Stimulated activated naive CD8-positive, alpha-beta T cell treated with anti-CD3 and anti-CD28 coated beads, Interleukin-15, Interleukin-2, amounts not matched to agents 100 U/mL and 50 U/mL, for 24 hours (primary cell): ENCODE measurements around the gene ABHD5.
"Not testable (repeated sequence)": the region's sequence is repeated elsewhere in the genome, so short reads cannot be mapped to it uniquely, and the experiment has no call there.

ENCODE experiments used
- ATAC-seq: fragments of 150-1000 bp; cut with Tn5 transposase; one replicate; pipeline ENCODE4 v1.10.0; 2021
- DNase-seq: peaks from one replicate; pipeline ENCODE4 v3.0.0; 2021

ABHD5 gene

DNA sequence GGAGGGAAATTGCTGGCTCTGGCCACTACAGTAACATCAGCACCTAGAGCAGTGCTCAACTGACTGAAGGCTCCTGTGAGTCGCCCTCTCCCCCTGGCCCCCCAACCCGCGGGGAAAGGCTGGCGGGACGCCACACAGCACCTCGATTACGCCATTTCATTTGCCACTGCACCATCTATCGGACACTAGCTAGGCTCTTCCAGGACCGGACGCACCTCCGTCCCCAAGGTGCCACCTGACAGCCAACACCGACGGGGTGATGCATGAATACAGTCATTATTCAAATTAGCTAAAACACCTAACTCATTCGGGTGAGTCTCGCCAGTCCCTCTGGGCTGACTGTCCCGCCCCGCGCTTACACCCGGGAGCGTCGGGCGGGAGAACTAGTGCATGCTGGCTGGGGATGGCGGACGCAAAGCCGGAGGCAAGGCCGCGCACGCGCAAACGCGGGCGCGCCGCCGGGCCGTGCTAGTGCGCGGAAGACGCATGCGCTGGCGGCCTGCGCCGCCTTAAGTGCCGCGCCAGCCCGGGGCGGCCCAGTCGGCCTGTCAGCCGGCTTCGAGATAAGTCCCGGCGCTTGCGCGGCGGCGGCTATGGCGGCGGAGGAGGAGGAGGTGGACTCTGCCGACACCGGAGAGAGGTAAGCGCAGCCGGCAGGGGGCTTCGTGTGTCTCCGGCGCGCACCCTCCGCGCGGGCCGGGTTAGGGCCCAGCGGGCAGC, at the start of gene ABHD5:
Gene ABHD5 (plus strand): TSS at position 539 of the 720 bp plus-strand sequence. CDS start 55 bp downstream, at position 594.
- ATAC-seq (peak; percentile 94), DNase-seq (peak; percentile 93)

DNA sequence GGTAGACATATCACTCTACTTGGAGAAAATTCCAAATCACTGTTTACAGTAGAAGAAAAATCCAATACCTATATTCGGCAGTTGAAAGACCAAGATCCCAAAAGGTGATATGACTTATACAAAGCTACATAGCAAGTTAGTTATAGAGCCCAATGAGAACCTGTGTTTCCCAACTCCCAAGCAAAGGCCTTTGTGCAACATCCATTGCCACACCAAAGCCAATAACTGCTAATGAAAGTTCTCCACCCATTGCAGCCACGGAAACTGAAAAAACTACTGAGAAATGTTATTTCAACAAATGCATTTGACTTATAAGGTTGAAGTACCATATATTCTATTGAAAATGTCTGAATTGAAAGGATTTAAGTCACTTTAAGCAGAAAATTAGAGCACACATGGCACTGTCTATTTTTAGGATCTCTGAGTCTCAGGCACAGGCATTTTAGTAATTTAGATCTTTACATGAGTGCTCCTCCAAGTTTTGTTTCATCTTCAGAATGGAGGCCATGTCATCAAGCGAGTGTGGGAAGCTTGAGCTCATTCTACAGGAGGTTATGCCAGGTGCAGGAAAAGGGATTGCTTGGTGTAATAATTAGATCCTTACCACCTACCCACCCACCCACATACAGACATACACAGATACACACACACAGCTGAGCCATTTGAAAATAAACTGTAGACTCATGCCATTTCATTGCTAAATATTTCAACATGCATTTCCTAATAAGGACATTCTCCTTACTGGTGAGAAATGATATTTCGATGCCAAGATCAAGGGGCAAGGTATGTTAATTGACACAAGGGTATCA, 49.2 kb upstream of the ABHD5 start:
- no peak for DNase-seq
- ATAC-seq = no peak

DNA sequence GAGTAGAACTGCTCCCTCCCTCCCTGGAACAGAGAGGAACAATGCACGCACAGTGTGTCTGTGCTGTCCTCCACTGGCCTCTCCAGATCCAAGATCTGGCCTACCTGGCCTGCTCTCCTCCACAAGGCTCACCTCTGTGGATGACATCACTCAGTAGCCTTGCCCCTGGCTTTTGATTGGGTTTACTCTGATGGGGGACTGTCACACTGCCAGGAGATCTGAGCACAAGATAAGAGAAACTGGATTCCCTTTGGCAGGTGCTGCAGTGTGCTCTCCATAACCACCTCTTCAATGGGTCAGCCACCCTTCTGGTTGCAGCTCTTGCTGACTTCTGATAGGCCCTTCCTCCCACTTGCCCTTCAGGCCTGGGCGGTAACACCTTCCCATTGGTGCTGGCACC, 46.3 kb upstream of the ABHD5 start:
- DNase-seq (no peak), ATAC-seq (no peak)

DNA sequence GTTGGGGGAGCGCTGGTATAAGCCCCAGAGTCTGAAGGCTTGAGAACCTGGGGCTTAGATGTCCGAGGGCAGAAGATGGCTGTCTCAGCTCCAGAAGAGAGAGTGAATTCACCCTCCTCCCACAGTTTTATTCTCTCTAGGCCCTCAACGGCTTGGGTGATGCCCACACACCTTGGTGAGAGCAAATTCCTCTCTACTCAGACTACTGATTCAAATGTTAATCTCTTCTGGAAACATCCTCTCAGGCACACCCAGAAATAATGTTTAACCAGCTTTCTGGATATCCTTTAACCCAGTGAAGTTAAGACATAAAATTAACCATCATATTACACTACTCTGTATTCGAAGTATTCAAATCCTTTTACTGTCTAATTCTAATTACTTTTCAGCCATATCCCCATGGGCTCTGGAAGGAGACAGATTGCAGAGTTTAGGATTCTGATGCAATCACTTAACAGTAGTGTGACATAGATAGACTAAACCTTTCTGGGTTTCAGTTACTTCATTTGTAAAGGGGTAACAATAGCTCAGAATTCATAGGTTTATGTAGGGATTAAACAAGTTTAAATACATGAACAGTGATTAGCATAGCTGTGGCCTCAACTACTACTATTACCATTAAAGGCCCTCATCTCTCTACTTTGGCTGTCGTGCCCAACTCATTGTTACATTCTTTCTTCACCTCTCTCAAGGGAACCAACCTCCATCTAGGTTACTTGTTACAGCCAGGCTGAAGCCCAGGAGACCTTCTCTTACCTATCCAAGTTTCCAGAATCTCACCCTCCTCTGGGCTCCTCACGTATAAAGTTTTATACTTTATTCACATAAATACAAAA, 43.2 kb upstream of the ABHD5 start:
- DNase-seq = no peak

DNA sequence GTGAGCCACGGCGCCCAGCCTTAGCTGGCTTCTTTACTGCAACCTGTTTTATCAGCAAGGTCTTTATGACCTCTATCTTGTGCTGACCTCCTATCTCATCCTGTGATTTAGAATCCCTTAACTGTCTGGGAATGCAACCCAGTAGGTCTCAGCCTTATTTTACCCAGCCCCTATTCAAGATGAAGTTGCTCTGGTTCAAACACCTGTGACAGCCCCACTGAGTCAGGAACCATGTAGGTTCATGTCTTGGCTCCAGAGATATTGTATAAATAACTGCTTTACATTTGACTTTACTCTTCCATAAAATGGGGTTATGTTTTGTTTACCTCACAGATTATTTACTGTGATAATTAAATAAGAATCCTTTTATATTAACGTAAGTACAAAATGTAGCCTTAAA, 41.8 kb upstream of the ABHD5 start:
- no peak for DNase-seq
- no peak for ATAC-seq

More for the DNA sequence above, 43.2 kb upstream of the ABHD5 start:
- ATAC-seq = no peak

DNA sequence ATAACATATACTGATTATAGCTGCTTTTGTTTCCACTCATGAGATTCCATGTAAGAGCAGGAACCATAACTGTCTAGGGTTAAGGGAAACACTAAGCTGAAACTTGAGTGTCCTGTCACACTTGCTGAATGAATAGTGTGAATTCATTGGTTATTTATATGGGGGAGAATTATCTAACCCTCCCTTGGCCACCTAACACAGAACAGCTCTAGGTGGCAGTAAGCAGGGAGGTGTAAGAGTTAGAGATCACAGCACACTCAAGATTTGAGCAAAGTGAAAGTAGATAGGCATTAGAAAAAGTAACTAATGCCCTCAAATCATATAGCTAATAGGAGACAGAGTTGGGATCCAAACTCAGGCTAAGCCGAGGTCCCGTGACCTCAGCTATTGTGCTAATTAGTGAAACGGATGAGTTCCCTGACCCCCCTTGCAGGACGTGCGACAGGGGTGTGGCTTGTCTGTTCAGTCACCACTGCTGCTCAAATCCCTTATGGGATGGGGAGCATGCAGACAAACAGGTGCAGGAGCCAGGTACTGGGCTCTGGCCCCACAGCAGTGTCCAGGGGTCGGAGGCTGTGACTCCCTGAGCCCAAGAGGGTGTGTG, 41.3 kb upstream of the ABHD5 start:
- no peak for ATAC-seq
- DNase-seq = no peak

DNA sequence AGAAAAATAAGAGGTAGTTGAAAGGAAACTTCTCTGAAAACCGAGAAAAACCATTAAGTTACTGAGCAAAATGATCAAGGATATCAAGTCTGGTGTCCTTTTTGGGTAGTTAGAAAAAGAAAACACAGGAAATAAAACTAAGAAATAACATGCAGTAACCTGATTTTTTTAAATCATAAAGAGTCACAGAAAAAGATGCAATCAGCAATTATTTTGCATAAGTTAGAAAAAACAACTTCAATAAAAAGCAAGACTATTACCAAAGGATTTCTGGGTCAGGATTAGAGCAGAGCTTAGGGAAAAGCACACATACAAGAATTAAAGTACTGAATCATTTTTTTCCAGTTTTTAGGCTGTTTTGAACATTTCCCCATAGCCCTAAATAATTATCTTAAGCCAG, 40.4 kb upstream of the ABHD5 start:
- ATAC-seq = no peak

DNA sequence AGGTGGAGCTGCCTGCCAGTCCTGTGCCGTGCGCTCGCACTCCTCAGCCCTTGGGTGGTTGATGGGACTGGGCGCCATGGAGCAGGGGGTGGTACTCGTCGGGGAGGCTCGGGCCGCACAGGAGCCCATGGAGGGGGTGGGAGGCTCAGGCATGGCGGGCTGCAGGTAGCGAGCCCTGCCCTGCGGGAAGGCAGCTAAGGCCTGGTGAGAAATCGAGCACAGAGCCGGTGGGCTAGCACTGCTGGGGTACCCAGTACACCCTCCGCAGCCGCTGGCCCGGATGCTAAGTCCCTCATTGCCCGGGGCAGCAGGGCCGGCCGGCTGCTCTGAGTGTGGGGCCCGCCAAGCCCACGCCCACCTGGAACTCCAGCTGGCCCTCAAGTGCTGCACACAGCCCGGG, 34.3 kb upstream of the ABHD5 start:
- not testable (repeated sequence) for ATAC-seq, DNase-seq

More for the DNA sequence above, 40.4 kb upstream of the ABHD5 start:
- DNase-seq = no peak

DNA sequence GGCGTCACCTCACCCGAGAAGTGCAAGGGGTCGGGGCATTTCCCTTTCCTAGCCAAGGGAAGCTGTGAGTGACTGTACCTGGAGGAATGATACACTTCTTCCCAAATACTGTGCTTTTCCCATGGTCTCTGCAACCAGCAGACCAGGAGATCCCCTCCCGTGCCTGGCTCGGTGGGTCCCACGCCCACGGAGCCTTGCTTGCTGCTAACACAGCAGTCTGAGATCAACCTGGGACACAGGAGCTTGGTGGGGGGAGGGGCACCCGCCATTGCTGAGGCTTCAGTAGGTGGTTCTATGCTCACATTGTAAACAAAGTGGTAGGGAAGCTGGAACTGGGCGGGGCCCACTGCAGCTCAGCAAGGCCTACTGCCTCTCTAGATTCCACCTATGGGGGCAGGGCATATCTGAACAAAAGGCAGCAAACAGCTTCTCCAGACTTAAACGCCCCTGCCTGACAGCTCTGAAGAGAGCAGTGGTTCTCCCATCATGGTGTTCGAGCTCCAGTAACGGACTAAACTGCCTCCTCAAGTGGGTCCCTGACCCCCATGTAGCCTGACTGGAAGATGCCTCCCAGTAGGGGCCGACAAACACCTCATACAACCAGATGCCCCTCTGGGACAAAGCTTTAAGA, 31.4 kb upstream of the ABHD5 start:
- ATAC-seq (no peak), DNase-seq (no peak)

DNA sequence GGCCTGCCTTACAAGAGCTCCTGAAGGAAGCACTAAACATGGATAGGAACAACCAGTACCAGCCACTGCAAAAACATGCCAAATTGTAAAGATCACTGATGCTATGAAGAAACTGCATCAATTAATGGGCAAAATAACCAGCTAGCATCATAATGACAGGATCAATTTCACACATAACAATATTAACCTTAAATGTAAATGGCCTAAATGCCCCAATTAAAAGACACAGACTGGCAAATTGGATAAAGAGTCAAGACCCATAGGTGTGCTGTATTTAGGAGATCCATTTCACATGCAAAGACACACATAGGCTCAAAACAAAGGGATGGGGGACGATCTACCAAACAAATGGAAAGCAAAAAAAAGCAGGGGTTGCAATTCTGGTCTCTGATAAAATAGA, 29.4 kb upstream of the ABHD5 start:
- ATAC-seq, DNase-seq: not testable (repeated sequence)

DNA sequence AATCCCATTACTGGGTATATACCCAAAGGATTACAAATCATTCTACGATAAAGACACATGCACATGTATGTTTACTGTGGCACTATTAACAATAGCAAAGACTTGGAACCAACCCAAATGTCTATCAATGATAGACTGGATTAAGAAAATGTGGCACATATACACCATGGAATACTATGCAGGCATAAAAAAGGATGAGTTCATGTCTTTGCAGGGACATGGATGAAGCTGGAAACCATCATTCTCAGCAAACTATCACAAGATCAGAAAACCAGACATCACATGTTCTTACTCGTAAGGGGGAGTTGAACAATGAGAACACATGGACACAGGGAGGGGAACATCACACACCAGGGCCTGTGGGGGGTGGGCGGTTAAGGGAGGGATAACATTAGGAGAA, 25.7 kb upstream of the ABHD5 start:
- ATAC-seq, DNase-seq: not testable (repeated sequence)

DNA sequence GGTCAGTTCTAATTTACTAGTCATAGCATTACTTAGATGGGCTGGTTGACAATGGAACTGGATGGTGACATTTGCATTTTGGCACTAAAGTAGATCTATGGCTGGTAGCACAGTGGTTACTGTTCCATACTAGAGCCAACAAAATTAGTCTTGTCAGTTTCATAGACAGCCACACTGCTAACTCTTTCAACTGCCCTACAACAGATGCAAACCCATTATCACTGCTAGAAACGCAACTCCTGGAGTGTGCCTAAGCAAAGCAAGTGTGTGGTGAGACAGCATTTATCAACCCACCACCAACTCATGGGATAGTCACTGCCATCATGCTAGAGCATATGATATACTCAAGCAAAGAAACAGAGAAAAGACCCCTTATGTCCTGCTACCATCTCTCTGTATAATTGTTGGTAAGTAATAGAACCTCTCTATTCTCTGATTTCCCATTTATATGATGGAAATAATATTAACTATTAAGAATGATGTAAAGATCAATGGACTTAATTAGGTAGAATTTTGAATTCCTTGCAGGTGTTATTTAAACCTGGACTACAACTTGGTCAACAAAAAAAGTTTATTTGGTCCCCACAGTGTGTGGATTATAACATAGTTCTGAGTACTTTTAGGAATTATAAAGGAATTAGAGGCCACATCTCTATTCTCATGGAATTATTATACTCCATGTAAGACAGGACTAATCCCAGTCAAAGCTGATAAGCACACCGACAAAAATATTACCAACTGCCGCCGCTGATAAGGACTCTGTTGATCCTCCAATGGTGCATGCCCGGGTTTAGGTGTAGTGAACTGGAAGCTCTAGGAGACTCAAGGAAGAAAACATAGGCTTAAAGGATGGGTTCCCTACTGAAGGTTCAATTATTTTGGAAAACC, 19.9 kb upstream of the ABHD5 start:
- ATAC-seq (no peak), DNase-seq (no peak)

DNA sequence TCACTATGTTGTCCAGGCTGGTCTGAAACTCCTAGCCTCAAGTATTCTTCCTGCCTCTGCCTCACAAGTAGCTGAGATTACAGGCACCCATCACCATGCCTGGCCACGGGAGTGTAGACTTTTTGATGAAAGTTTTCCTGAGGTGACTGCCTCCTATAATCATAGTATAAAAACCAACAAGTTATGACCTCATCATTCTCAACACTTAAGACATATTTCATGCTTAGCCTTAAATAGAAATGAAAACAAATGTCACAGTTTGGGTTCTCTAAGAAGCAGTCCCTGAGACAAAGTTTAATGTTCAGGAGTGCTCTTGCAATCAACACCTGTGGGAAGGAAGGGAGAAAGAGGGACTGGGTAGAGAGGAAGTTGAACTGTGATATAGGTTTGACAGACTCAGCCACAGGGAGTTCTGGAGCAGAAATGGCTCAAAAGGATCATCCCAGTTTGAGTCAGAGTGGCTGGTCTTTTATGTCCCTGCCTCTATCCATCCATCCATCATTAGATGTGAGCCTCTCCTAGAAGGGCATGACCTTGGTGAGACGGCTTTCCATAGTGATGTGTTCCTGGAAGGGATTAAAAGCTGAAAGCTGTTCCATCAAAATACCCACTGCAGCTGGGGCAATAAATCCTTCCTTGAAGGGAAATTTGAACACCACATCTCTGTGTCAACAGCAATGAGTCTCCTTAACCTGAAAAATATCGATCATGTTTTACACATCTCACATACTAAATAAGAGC, 16.2 kb upstream of the ABHD5 start:
- no peak for ATAC-seq
- DNase-seq = no peak

DNA sequence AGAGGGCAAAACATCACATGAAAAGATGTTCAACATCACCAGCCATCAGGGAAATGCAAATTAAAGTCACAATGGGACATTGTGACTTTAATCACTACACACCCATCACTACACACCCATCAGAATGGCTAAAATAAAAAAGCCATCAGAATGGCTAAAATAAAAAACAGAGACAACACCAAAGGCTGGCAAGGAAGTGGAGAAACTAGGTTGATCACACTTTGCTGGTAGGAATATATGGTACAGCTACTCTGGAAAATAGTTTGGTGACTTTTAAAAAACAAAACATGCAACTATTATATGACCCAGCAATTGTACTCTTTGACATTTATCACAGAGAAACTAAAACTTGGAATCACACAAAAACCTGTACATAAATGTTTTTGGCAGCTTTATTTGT, 15.1 kb upstream of the ABHD5 start:
- no peak for ATAC-seq
- DNase-seq = no peak

DNA sequence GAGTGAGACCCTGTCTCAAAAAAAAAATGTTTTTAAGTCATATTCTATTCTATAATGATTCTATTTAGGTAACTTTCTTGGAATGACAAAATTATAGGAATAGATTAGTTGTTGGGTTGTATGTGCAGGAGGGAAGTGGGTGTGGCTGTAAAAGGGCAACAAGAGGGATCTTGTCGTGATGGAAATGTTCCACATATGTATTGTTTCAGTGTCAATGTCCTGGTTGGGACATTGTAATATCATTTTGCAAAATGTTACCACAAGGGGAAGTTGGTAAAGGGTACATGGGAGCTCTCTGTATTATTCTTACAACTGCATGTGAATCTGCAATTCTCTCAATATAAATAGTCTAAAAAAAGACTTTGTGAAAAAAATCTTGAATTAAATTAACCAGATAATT, 14.3 kb upstream of the ABHD5 start:
- DNase-seq = no peak
- no peak for ATAC-seq

DNA sequence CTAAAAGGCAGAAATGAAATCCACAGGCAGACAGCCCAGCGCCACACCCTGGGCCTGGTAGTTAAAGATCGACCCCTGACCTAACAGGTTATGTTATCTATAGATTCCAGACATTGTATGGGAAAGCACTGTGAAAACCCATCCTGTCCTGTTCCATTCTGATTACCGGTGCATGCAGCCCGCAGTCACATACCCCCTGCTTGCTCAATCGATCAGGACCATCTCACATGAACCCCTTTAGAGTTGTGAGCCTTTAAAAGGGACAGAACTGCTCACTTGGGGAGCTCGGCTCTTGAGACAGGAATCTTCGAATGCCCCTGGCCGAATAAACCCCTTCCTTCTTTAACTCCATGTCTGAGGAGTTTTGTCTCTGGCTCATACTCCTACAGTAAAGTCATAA, 12.4 kb upstream of the ABHD5 start:
- ATAC-seq = not testable (repeated sequence)

DNA sequence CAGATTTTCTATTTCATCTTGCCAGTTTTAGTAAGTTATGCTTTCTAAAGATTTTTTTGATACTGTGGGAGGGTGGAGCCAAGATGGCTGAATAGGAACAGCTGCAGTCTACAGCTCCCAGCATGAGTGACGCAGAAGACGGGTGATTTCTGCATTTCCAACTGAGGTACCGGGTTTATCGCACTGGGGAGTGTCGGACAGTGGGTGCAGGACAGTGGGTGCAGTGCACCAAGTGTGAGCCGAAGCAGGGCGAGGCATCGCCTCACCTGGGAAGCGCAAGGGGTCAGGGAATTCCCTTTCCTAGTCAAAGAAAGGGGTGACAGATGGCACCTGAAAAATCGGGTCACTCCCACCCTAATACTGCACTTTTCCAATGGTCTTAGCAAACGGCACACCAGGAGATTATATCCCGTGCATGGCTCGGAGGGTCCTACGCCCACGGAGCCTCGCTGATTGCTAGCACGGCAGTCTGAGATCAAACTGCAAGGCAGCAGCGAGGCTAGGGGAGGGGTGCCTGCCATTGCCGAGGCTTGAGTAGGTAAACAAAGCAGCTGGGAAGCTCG, 11.8 kb upstream of the ABHD5 start:
- not testable (repeated sequence) for ATAC-seq, DNase-seq

More for the DNA sequence above, 12.4 kb upstream of the ABHD5 start:
- DNase-seq = not testable (repeated sequence)

DNA sequence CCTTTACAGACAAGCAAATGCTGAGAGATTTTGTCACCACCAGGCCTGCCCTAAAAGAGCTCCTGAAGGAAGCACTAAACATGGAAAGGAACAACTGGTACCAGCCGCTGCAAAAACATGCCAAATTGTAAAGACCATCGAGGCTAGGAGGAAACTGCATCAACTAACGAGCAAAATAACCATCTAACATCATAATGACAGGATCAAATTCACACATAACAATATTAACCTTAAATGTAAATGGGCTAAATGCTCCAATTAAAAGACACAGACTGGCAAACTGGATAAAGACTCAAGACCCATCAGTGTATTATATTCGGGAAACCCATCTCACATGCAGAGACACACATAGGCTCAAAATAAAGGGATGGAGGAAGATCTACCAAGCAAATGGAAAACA, 9.9 kb upstream of the ABHD5 start:
- not testable (repeated sequence) for ATAC-seq, DNase-seq

DNA sequence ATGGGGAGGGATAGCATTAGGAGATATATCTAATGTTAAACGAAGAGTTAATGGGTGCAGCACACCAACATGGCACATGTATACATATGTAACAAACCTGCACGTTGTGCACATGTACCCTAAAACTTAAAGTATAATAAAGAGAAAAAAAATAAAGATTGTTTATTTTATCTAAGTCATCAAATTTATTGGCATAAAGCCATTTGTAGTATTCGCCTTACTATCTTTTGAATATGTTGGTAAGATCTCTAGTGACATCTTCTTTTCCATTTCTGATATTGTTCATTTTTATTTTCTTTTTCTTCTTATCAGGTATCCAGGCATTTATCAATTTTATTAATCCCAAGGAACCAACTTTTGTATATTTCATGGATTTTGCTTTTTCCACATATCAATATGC, 5.8 kb upstream of the ABHD5 start:
- ATAC-seq (no peak), DNase-seq (no peak)
